Endothelial cell of umbilical vein (primary cell): Measurements from ENCODE around the gene CYTH1. TPM values are rescaled to one million over a fixed set of nuclear protein-coding genes. Genes with fewer than 3 reads are reported as not detected.

Source experiments
- BruUV-seq: library from RNA; stranded (reverse); fragments of 400-500 nt; replicated peaks from 2 replicates; lab custom pipeline; 2021; lab: Mats Ljungman, UMichigan
- CTCF ChIA-PET: fragments of 300-600, 350-600 bp; sonication (Branson Sonifier 250); formaldehyde crosslinking; loops from one replicate; lab custom pipeline; 2021; ENCODE audit warnings: antibody characterized with exemption, inconsistent platforms; lab: Charles Lee
- POLR2A ChIA-PET: fragments of 300-600, 350-600 bp; sonication (Branson Sonifier 250); formaldehyde crosslinking; loops from one replicate; lab custom pipeline; 2021; ENCODE audit warnings: antibody characterized with exemption, inconsistent platforms; lab: Charles Lee
- DNase-seq: peaks from one replicate; pipeline ENCODE4 v3.0.0-alpha.2; 2011; ENCODE audit warnings: low read depth, low spot score
- FAIRE-seq: peaks from 2 replicates; lab custom pipeline; 2011; peaks lifted over from hg19 to GRCh38; lab: Jason Lieb, UNC
- H2AFZ ChIP-seq: 2 replicates; pipeline ENCODE4 v1.6.0; 2012; ENCODE audit warnings: low read depth, low read length, control low read depth, inconsistent platforms
- H3K27ac ChIP-seq: 2 replicates; pipeline ENCODE4 v1.5.1; 2011; ENCODE audit warnings: low read depth, mild to moderate bottlenecking, control low read depth, low read length, moderate library complexity; ENCODE audit not compliant: insufficient read depth
- H3K27me3 ChIP-seq, 2 experiments: 2 replicates each; pipeline versions ENCODE4 v1.6.0 to v1.6.1; 2011; ENCODE audit warnings: low read length in 2 of 2, mixed read lengths in 1 of 2; ENCODE audit not compliant: control insufficient read depth in 2 of 2, insufficient read depth in 2 of 2
- H3K36me3 ChIP-seq, 2 experiments: 2 replicates in 1 of 2; 3 replicates in 1 of 2; pipeline ENCODE4 v1.5.1; 2011; ENCODE audit warnings: low read length in 2 of 2, mild to moderate bottlenecking in 1 of 2, moderate library complexity in 1 of 2; ENCODE audit not compliant: control insufficient read depth in 2 of 2, insufficient read depth in 2 of 2; ENCODE audit errors: extremely low read depth in 1 of 2
- H3K4me1 ChIP-seq: 3 replicates; pipeline ENCODE4 v1.5.1; 2011; ENCODE audit warnings: mild to moderate bottlenecking, low read length; ENCODE audit not compliant: control insufficient read depth, insufficient read depth; ENCODE audit errors: extremely low read depth
- H3K4me2 ChIP-seq: 2 replicates; pipeline ENCODE4 v1.6.1; 2011; ENCODE audit warnings: low read length, control low read depth, mixed read lengths; ENCODE audit not compliant: insufficient read depth
- H3K4me3 ChIP-seq, 3 experiments: fragments of 200-600 bp in 1 of 3; sonication (generic), shearing (Covaris generic) in 1 of 3; replicated peaks in 1 of 3; 2 replicates each; pipeline ENCODE4 v1.5.1; 2011 to 2016; ENCODE audit warnings: control low read depth in 3 of 3, low read length in 3 of 3, mild to moderate bottlenecking in 2 of 3, inconsistent platforms in 1 of 3, low read depth in 1 of 3, moderate library complexity in 1 of 3; ENCODE audit not compliant: insufficient read depth in 1 of 3
- H3K79me2 ChIP-seq: 2 replicates; pipeline ENCODE4 v1.6.0; 2012; ENCODE audit warnings: low read length, inconsistent platforms; ENCODE audit not compliant: control insufficient read depth, insufficient read depth
- H3K9ac ChIP-seq: replicated peaks from 2 replicates; pipeline ENCODE3; 2011; ENCODE audit warnings: low read length, control low read depth; ENCODE audit not compliant: insufficient read depth; ENCODE audit errors: extremely low read depth
- H3K9me1 ChIP-seq: replicated peaks from 3 replicates; pipeline ENCODE4 v1.6.0; 2011; ENCODE audit warnings: mild to moderate bottlenecking, low read length; ENCODE audit not compliant: control insufficient read depth, insufficient read depth; ENCODE audit errors: extremely low read depth
- H3K9me3 ChIP-seq: replicated peaks from 2 replicates; pipeline ENCODE4 v1.5.1; 2012; ENCODE audit warnings: low read length, inconsistent platforms; ENCODE audit not compliant: control insufficient read depth, insufficient read depth
- H4K20me1 ChIP-seq: replicated peaks from 2 replicates; pipeline ENCODE3; 2011; ENCODE audit warnings: mild to moderate bottlenecking, low read length; ENCODE audit not compliant: control insufficient read depth, insufficient read depth; ENCODE audit errors: extremely low read depth
- CTCF ChIP-seq, 2 donors: IDR thresholded peaks; 1 replicate in 1 of 2; 2 replicates in 1 of 2; pipeline ENCODE4 v1.5.1; 2011; ENCODE audit warnings: low read length in 2 of 2, mild to moderate bottlenecking in 2 of 2, moderate library complexity in 2 of 2, control low read depth in 1 of 2, inconsistent platforms in 1 of 2, low read depth in 1 of 2; ENCODE audit not compliant: insufficient read depth in 1 of 2; ENCODE audit errors: extremely low read depth in 1 of 2
- EZH2 ChIP-seq: IDR thresholded peaks from 2 replicates; pipeline ENCODE4 v1.6.1; 2012; ENCODE audit warnings: borderline replicate concordance, low read depth, mild to moderate bottlenecking, moderate library complexity, low read length, inconsistent platforms; ENCODE audit not compliant: severe bottlenecking
- FOS ChIP-seq: IDR thresholded peaks from 2 replicates; pipeline ENCODE4 v1.6.1; 2011; ENCODE audit warnings: mild to moderate bottlenecking, low read length, moderate library complexity, borderline replicate concordance; ENCODE audit not compliant: insufficient read depth
- GATA2 ChIP-seq: IDR thresholded peaks from 2 replicates; pipeline ENCODE4 v1.7.0; 2011; ENCODE audit warnings: low read depth, mild to moderate bottlenecking, moderate library complexity, mixed read lengths, low read length; ENCODE audit not compliant: insufficient read length, insufficient read depth
- JUN ChIP-seq: IDR thresholded peaks from 2 replicates; pipeline ENCODE4 v1.6.1; 2011; ENCODE audit warnings: borderline replicate concordance, low read depth; ENCODE audit not compliant: insufficient read length, insufficient read depth
- POLR2A ChIP-seq: IDR thresholded peaks from 2 replicates; pipeline ENCODE4 v1.6.1; 2012; ENCODE audit warnings: low read depth, mild to moderate bottlenecking, control low read depth, low read length
- dilution Hi-C: fragments of 300-500 bp; cut with MboI; formaldehyde crosslinking; loops from one replicate; pipeline ENCODE4 v1.15.0; 2019; ENCODE audit warnings: low sequenced_read_pairs; ENCODE audit not compliant: extremely low pct_ligation_motif_present
- intact Hi-C: fragments of 100-400 bp; cut with micrococcal nuclease; formaldehyde crosslinking; loops from one replicate; pipeline ENCODE4 v1.10.0; 2022
- polyA plus RNA-seq, 4 experiments: library from polyadenylated mRNA; depleted of rRNA in 3 of 4; stranded (reverse) in 3 of 4; unstranded in 1 of 4; fragments of >200 nt; gene quantifications; 2 replicates each; pipeline versions ENCODE4 v1.2.1 to v1.2.3, GENCODE V29; 2011 to 2012; ENCODE audit warnings: missing spikeins in 1 of 4
- total RNA-seq: library from RNA; stranded (reverse); gene quantifications from 2 replicates; pipeline ENCODE4 v1.2.3, GENCODE V29; 2021
- TF ChIP-seq, protein P1 (sequence below): IDR thresholded peaks from 2 replicates; pipeline ENCODE4 v1.6.1; 2011; ENCODE audit not compliant: insufficient read depth, insufficient read length

Gene CYTH1
- total and polyA plus RNA-seq, 2 donors (not counting 3 experiments of a cell fraction or from before 2014, with no cell fraction given) = 35.9 to 49.9 TPM

DNA sequence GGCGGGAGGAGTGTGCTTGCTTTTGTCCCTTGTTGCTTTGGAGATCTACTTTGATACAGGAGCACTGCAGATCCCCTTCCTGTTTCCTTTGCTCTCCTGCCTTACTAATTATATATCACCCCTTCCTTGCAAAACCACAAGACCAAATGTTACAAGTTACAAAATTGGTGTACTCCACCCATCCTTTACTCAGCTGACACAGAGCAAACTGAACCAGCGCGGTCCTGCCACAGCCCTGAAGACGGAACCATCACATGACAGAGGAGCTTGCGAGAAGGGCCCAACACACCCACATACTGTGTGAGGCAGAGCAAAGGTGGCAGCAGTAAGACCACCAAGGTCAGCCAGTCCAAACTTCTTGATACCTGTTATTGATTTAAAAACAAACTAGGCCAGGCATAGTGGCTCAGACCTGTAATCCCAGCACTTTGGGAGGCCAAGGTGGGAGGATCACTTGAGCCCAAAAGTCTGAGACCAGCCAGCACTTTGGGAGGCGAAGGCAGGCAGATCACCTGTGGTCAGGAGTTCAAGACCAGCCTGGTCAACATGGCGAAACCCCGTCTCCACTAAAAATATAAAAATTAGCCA, 33.2 kb downstream of the CYTH1 start:
- TF ChIP-seq JUN = no peak
- TF ChIP-seq, protein P1, sequence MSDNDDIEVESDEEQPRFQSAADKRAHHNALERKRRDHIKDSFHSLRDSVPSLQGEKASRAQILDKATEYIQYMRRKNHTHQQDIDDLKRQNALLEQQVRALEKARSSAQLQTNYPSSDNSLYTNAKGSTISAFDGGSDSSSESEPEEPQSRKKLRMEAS = no peak
- TF ChIP-seq GATA2 = peak; percentile 33
- no peak for TF ChIP-seq CTCF (IDR thresholded peaks at IDR 0.05; ENCODE audit: extremely low read depth in 1 of 2, insufficient read depth in 1 of 2, low read depth in 1 of 2, low read length in 2 of 2)
- TF ChIP-seq POLR2A = no peak
- no peak for TF ChIP-seq FOS
- TF ChIP-seq EZH2 = no peak
- H3K27me3 ChIP-seq = no peaks in the 10 kb centered on the region
- no peak overlapping the region for H3K27ac ChIP-seq
- no TSS peak for BruUV-seq
- H3K9me1 ChIP-seq = no peaks in the 10 kb centered on the region
- H3K4me3 ChIP-seq = no peak overlapping the region
- H3K4me1 ChIP-seq = peaks cover 9% of the 10 kb centered on the region
- CTCF ChIA-PET = interaction anchor here (1.3 to 2.6 kb wide), 3 partner anchors 12 to 33 kb away, joined by 3 to 9 read pairs (median 4); no protein-coding TSS in a partner anchor
- H2AFZ ChIP-seq = no peak overlapping the region
- DNase-seq = peak; percentile 10
- FAIRE-seq = peak; percentile 68
- peaks cover 4% of the 10 kb centered on the region for H3K79me2 ChIP-seq
- intact Hi-C loops = no loop called here
- POLR2A ChIA-PET = no interaction called here
- H3K4me2 ChIP-seq = peak overlapping the region; percentile 9
- no peak overlapping the region for H3K9ac ChIP-seq
- no peaks in the 10 kb centered on the region for H3K9me3 ChIP-seq
- dilution Hi-C loops = no loop called here
- no peaks in the 10 kb centered on the region for H3K36me3 ChIP-seq
- H4K20me1 ChIP-seq = no peaks in the 10 kb centered on the region
